Measurements from ENCODE around the gene ADAMTS8. TPM values are rescaled to one million over a fixed set of nuclear protein-coding genes. Genes with fewer than 3 reads are reported as not detected.
A peak's percentile ranks its signal among the peaks of the same experiment; 100 is the strongest.

ADAMTS8 gene
- total and polyA plus RNA-seq, 11 donors: 0.12 to 2.8 (median 0.87) TPM

- H3K4me1 ChIP-seq: peaks cover 0 to 26% (median 14%) of the 10 kb centered on the region in 12 donors
- peak overlapping the region in 2 of 12 donors; percentile 10 to 11 for H3K27ac ChIP-seq
- 88 to 95% (median 93%) methylated on average over 26 to 31 of the region's 31 CpGs for WGBS, 4 donors
- no peaks in the 10 kb centered on the region for H3K9me3 ChIP-seq
- intact Hi-C loops (cut with DNase I): no loop called here
- H3K27me3 ChIP-seq: no peaks in the 10 kb centered on the region
- DNase-seq (peak in 1 of 5 donors; percentile 61), ATAC-seq (no peak)
- no peak overlapping the region for H3K4me3 ChIP-seq
- peaks cover 0 to 61% (median 52%) of the 10 kb centered on the region in 9 donors for H3K36me3 ChIP-seq
- TF ChIP-seq CTCF (IDR thresholded peaks at IDR 0.05) (no peak), POLR2A (IDR thresholded peaks at IDR 0.05) (no peak)
Observed at GRCh38 chr11:130462101-130462885, 33.9 kb upstream of the ADAMTS8 start.

GRCh38 chr11:130459521-130459920 lies 31.1 kb upstream of the ADAMTS8 start:
- H3K27ac ChIP-seq: peak overlapping the region in 1 of 12 donors; percentile 66
- no peak for TF ChIP-seq CTCF (IDR thresholded peaks at IDR 0.05)
- TF ChIP-seq POLR2A (IDR thresholded peaks at IDR 0.05): no peak
- 85 to 95% (median 91%) methylated on average over 7 of the region's 7 CpGs for WGBS, 4 donors

GRCh38 chr11:130458410-130458729 lies 30.0 kb upstream of the ADAMTS8 start:
- H3K4me3 ChIP-seq: peak overlapping the region in 1 of 12 donors; percentile 19
- H3K27me3 ChIP-seq: no peaks in the 10 kb centered on the region
- intact Hi-C loops (cut with DNase I): loop anchor here in 3 of 10 donors (10.0 kb wide), 4 partner anchors 146 to 276 kb away; no protein-coding TSS in a partner anchor
- ATAC-seq: no peak
- TF ChIP-seq POLR2A (IDR thresholded peaks at IDR 0.05): no peak
- TF ChIP-seq CTCF (IDR thresholded peaks at IDR 0.05): no peak
- no peaks in the 10 kb centered on the region for H3K9me3 ChIP-seq
- H3K36me3 ChIP-seq: peaks cover 0 to 26% (median 14%) of the 10 kb centered on the region in 9 donors
- 40 to 56% (median 46%) methylated on average over 4 of the region's 4 CpGs for WGBS, 4 donors
- H3K27ac ChIP-seq: peak overlapping the region in 11 of 12 donors; percentile 32 to 72 (median 56)
- peaks cover 0 to 59% (median 37%) of the 10 kb centered on the region in 12 donors for H3K4me1 ChIP-seq
- no peak for DNase-seq

More at GRCh38 chr11:130459521-130459920, 31.1 kb upstream of the ADAMTS8 start:
- intact Hi-C loops (cut with DNase I): loop anchor here in 3 of 10 donors (10.0 kb wide), 4 partner anchors 145 to 275 kb away; no protein-coding TSS in a partner anchor
- Histone ChIP-seq H3K4me1 (peaks cover 0 to 48% (median 26%) of the 10 kb centered on the region in 12 donors), H3K27me3 (no peaks in the 10 kb centered on the region), H3K9me3 (no peaks in the 10 kb centered on the region), H3K36me3 (peaks cover 0 to 37% (median 26%) of the 10 kb centered on the region in 9 donors), H3K4me3 (no peak overlapping the region)
- no peak for DNase-seq
- ATAC-seq: no peak

Data from heart left ventricle (tissue), 16 donors.